A549 (cell line): Measurements from ENCODE around the gene SRC. TPM values are rescaled to one million over a fixed set of nuclear protein-coding genes. Genes with fewer than 3 reads are reported as not detected.

Source experiments
- ATAC-seq, 2 experiments: fragments of 200-7000 bp in 1 of 2; fragments of >200 bp in 1 of 2; cut with Nextera tagmentation in 1 of 2; cut with Tn5 transposase in 1 of 2; 3 replicates each; pipeline versions ENCODE4 v1.8.0 to v1.9.1; 2018 to 2020; ENCODE audit warnings: mild to moderate bottlenecking in 1 of 2, moderate library complexity in 1 of 2
- CTCF ChIA-PET: fragments of 300-600 bp; sonication (Branson Sonifier 250); formaldehyde crosslinking; extraction: SDS; loops from one replicate; lab custom pipeline; 2021; ENCODE audit warnings: antibody characterized with exemption, inconsistent platforms; lab: Yijun Ruan, JAX
- POLR2A ChIA-PET: fragments of 350-600 bp; formaldehyde crosslinking; extraction: SDS; loops from one replicate; lab custom pipeline; 2021; ENCODE audit warnings: antibody characterized with exemption, inconsistent platforms; lab: Yijun Ruan, JAX
- DNase-seq, 2 experiments: peaks; one replicate each; pipeline versions ENCODE4 v3.0.0 to v3.0.0-alpha.2; 2011 to 2016; ENCODE audit warnings: low read depth in 1 of 2, low spot score in 1 of 2
- FAIRE-seq: peaks from 2 replicates; lab custom pipeline; 2011; peaks lifted over from hg19 to GRCh38; lab: Jason Lieb, UNC
- H3K27ac ChIP-seq, 2 experiments: fragments of >200 bp; sonication (Bioruptor Twin); formaldehyde crosslinking; 3 replicates each; pipeline ENCODE4 v1.5.1; 2016 to 2017
- H3K4me1 ChIP-seq: fragments of >200 bp; sonication (Bioruptor Twin); formaldehyde crosslinking; 3 replicates; pipeline ENCODE4 v1.6.1; 2016
- H3K4me2 ChIP-seq: fragments of >200 bp; sonication (Bioruptor Twin); formaldehyde crosslinking; 3 replicates; pipeline ENCODE4 v1.6.1; 2016
- H3K4me3 ChIP-seq: fragments of >200 bp; sonication (Bioruptor Twin); formaldehyde crosslinking; 3 replicates; pipeline ENCODE4 v1.5.1; 2016
- H3K9me3 ChIP-seq: fragments of >200 bp; sonication (Bioruptor Twin); formaldehyde crosslinking; 3 replicates; pipeline ENCODE4 v1.6.1; 2016
- CBX2 ChIP-seq: fragments of 200-600 bp; sonication (generic); IDR thresholded peaks from 2 replicates; pipeline ENCODE4 v1.6.1; 2016; ENCODE audit warnings: low read depth, mild to moderate bottlenecking, borderline replicate concordance
- CHD2 ChIP-seq: fragments of 150-350 bp; IDR thresholded peaks from 2 replicates; pipeline ENCODE4 v1.6.1; 2014; ENCODE audit warnings: low read length; ENCODE audit not compliant: partially characterized antibody
- CTCF ChIP-seq: fragments of >200 bp; sonication (Bioruptor Twin); formaldehyde crosslinking; IDR thresholded peaks from 3 replicates; pipeline ENCODE4 v1.5.1; 2016
- EP300 ChIP-seq, 2 experiments: fragments of >200 bp; sonication (Bioruptor Twin); formaldehyde crosslinking; IDR thresholded peaks; 2 replicates in 1 of 2; 3 replicates in 1 of 2; pipeline ENCODE4 v1.6.1; 2016 to 2017
- FOSL2 ChIP-seq, 2 experiments: fragments of 450-650 bp in 1 of 2; fragments of >200 bp in 1 of 2; sonication (Bioruptor Twin) in 1 of 2; formaldehyde crosslinking; IDR thresholded peaks; 2 replicates each; pipeline versions ENCODE4 v1.5.0 to v1.6.1; 2016 to 2020; ENCODE audit warnings: mild to moderate bottlenecking in 1 of 2, moderate library complexity in 1 of 2
- GATA3 ChIP-seq: IDR thresholded peaks from 2 replicates; pipeline ENCODE4 v1.6.1; 2012; ENCODE audit warnings: borderline replicate concordance
- HOXB13 ChIP-seq: fragments of 250-450 bp; sonication (Bioruptor Pico); IDR thresholded peaks from 2 replicates; pipeline ENCODE4 v1.5.0; 2020; ENCODE audit warnings: low read depth, mild to moderate bottlenecking, moderate library complexity
- JUN ChIP-seq, 2 experiments: fragments of >200 bp; sonication (Bioruptor Twin); formaldehyde crosslinking; IDR thresholded peaks; 2 replicates in 1 of 2; 3 replicates in 1 of 2; pipeline ENCODE4 v1.6.1; 2016 to 2017
- KDM1A ChIP-seq: fragments of 200-600 bp; sonication (generic); IDR thresholded peaks from 2 replicates; pipeline ENCODE4 v1.6.1; 2016; ENCODE audit warnings: low read depth, mild to moderate bottlenecking
- KDM5A ChIP-seq: fragments of 200-600 bp; sonication (generic); IDR thresholded peaks from 2 replicates; pipeline ENCODE4 v1.6.1; 2016; ENCODE audit warnings: antibody characterized with exemption, mild to moderate bottlenecking
- MAFK ChIP-seq: fragments of 450-650 bp; IDR thresholded peaks from 2 replicates; pipeline ENCODE4 v1.6.1; 2014; ENCODE audit not compliant: partially characterized antibody
- MYC ChIP-seq: IDR thresholded peaks from 2 replicates; pipeline ENCODE4 v1.6.1; 2012; ENCODE audit warnings: mild to moderate bottlenecking, inconsistent platforms, low read length, improper control_type of control experiment, borderline replicate concordance
- PBX3 ChIP-seq: IDR thresholded peaks from 2 replicates; pipeline ENCODE4 v1.6.1; 2012
- PHF8 ChIP-seq: fragments of 200-600 bp; sonication (generic); IDR thresholded peaks from 2 replicates; pipeline ENCODE4 v1.6.1; 2016; ENCODE audit warnings: low read depth, mild to moderate bottlenecking, antibody characterized with exemption, moderate library complexity, borderline replicate concordance
- POLR2A ChIP-seq: IDR thresholded peaks from 2 replicates; pipeline ENCODE4 v1.6.1; 2012; ENCODE audit warnings: mild to moderate bottlenecking, low read length
- POLR2AphosphoS2 ChIP-seq: conservative IDR thresholded peaks from 2 replicates; pipeline ENCODE4 v1.6.1; 2012; ENCODE audit warnings: low read length, improper control_type of control experiment, inconsistent platforms
- SREBF2 ChIP-seq: fragments of 450-650 bp; IDR thresholded peaks from 2 replicates; pipeline ENCODE4 v1.6.1; 2014; ENCODE audit warnings: mild to moderate bottlenecking, moderate library complexity
- TFCP2L1 ChIP-seq: fragments of 250-450 bp; sonication (Bioruptor Pico); IDR thresholded peaks from 2 replicates; pipeline ENCODE4 v1.5.0; 2021; ENCODE audit warnings: mild to moderate bottlenecking
- TP53 ChIP-seq: fragments of 250-450 bp; sonication (Bioruptor Pico); IDR thresholded peaks from 2 replicates; pipeline ENCODE4 v1.5.0; 2021; ENCODE audit warnings: mild to moderate bottlenecking, moderate library complexity
- USF2 ChIP-seq: fragments of 450-650 bp; IDR thresholded peaks from 2 replicates; pipeline ENCODE4 v1.6.1; 2014; ENCODE audit warnings: antibody characterized with exemption
- ZC3H11A ChIP-seq: fragments of 450-650 bp; IDR thresholded peaks from 2 replicates; pipeline ENCODE4 v1.6.1; 2014; ENCODE audit warnings: antibody characterized with exemption, mild to moderate bottlenecking
- ZNF302 ChIP-seq: fragments of 250-450 bp; sonication (Bioruptor Pico); IDR thresholded peaks from 2 replicates; pipeline ENCODE4 v1.9.0; 2021; ENCODE audit warnings: inconsistent platforms, mild to moderate bottlenecking, moderate library complexity
- ZSCAN20 ChIP-seq: fragments of 250-450 bp; sonication (Bioruptor Pico); IDR thresholded peaks from 2 replicates; pipeline ENCODE4 v1.8.0; 2022; ENCODE audit warnings: mild to moderate bottlenecking, moderate library complexity
- WGBS: methylation state at CpG from one replicate; pipeline ENCODE4 v1.1.6; 2017; ENCODE audit errors: missing lambda C conversion rate; 5-methylcytosine and 5-hydroxymethylcytosine counted together
- polyA plus RNA-seq, 4 experiments: library from polyadenylated mRNA; depleted of rRNA in 3 of 4; stranded (reverse); fragments of >200 nt; fragmentation: RNase III in 1 of 4; extraction: RNeasy Plus Mini Kit Qiagen cat#74134 plus additional on column Dnase treatment in 1 of 4; gene quantifications; 2 replicates in 3 of 4; 3 replicates in 1 of 4; pipeline ENCODE4 v1.2.3, GENCODE V29; 2011 to 2017

The SRC gene
- polyA plus RNA-seq, 2 of the 4 experiments (the other 2 are of a cell fraction), result 139 to 154 TPM

GRCh38 chr20:37363221-37364012 lies 17.5 kb downstream of the SRC start:
- WGBS, result 92% methylated on average over 22 of the region's 24 CpGs
- CTCF ChIA-PET, result interaction anchor here (0.6 to 4.4 kb wide), 6 partner anchors 14 to 95 kb away, joined by 3 to 18 read pairs (median 4); no protein-coding TSS in a partner anchor
- no peak for TF ChIP-seq TP53 (CRISPR knock-in tag)
- TF ChIP-seq JUN (IDR thresholded peaks at IDR 0.05), result no peak
- no peak for TF ChIP-seq KDM5A
- no peak for TF ChIP-seq CBX2
- no peak for TF ChIP-seq SREBF2
- TF ChIP-seq KDM1A, result no peak
- TF ChIP-seq EP300 (IDR thresholded peaks at IDR 0.05), result no peak
- no peak for TF ChIP-seq ZNF302 (CRISPR knock-in tag)
- TF ChIP-seq CTCF, result no peak
- no peak for TF ChIP-seq USF2
- no peak for TF ChIP-seq HOXB13 (CRISPR knock-in tag)
- no peak for TF ChIP-seq ZC3H11A
- no peaks in the 10 kb centered on the region for H3K9me3 ChIP-seq
- peak overlapping the region in 1 of 2 experiments; percentile 42; a peak in 1 of 6 replicates for H3K27ac ChIP-seq
- POLR2A ChIA-PET, result no interaction called here
- H3K4me1 ChIP-seq, result peaks cover 21% of the 10 kb centered on the region
- H3K4me2 ChIP-seq, result no peak overlapping the region
- no peak for DNase-seq
- H3K4me3 ChIP-seq, result no peak overlapping the region
- ATAC-seq, result peak in 1 of 2 experiments; percentile 4; a peak in 1 of 6 replicates
- FAIRE-seq, result no peak

GRCh38 chr20:37364013-37364926 lies 18.3 kb downstream of the SRC start:
- H3K27ac ChIP-seq, result peak overlapping the region in 1 of 2 experiments; percentile 38; a peak in 3 of 6 replicates
- 95% methylated on average over 21 of the region's 21 CpGs for WGBS
- H3K4me3 ChIP-seq, result no peak overlapping the region
- FAIRE-seq (no peak), DNase-seq (no peak), ATAC-seq (peak in 1 of 2 experiments; percentile 13; a peak in 3 of 6 replicates)
- peaks cover 15% of the 10 kb centered on the region; the same call in 2 of the 3 replicates for H3K4me1 ChIP-seq
- no peaks in the 10 kb centered on the region for H3K9me3 ChIP-seq
- TF ChIP-seq CTCF, result no peak
- no peak for TF ChIP-seq HOXB13 (CRISPR knock-in tag)
- no peak for TF ChIP-seq MAFK
- TF ChIP-seq GATA3, result no peak
- no peak for TF ChIP-seq USF2
- no peak for TF ChIP-seq ZSCAN20 (CRISPR knock-in tag)
- no peak for TF ChIP-seq MYC
- TF ChIP-seq POLR2A, result no peak
- TF ChIP-seq CHD2, result no peak
- no peak for TF ChIP-seq TFCP2L1 (CRISPR knock-in tag)
- no peak for TF ChIP-seq FOSL2 (IDR thresholded peaks at IDR 0.05)
- TF ChIP-seq FOSL2 (CRISPR knock-in tag; IDR thresholded peaks at IDR 0.05), result no peak
- TF ChIP-seq PHF8, result no peak
- TF ChIP-seq PBX3, result no peak
- TF ChIP-seq JUN (IDR thresholded peaks at IDR 0.05), result no peak
- TF ChIP-seq POLR2AphosphoS2, result no peak
- ChIA-PET CTCF (interaction anchor here (0.6 to 4.4 kb wide), 8 partner anchors 9 to 88 kb away, joined by 3 to 18 read pairs (median 4); no protein-coding TSS in a partner anchor), POLR2A (no interaction called here)
- no peak overlapping the region for H3K4me2 ChIP-seq
